GM23338 (cell line): Measurements from ENCODE around the gene EXOC1L. TPM values are rescaled to one million over a fixed set of nuclear protein-coding genes. Genes with fewer than 3 reads are reported as not detected.

ENCODE experiments used
- ATAC-seq: fragments of 200-7000 bp; cut with Tn5 transposase; 3 replicates; pipeline ENCODE4 v1.9.1; 2020
- DNase-seq: peaks from one replicate; pipeline ENCODE4 v3.0.0-alpha.2; 2015; ENCODE audit warnings: low spot score
- H2AFZ ChIP-seq: fragments of 200-600 bp; sonication (generic); 2 replicates; pipeline ENCODE4 v1.8.0; 2016; ENCODE audit warnings: antibody characterized with exemption, mild to moderate bottlenecking, moderate library complexity
- H3F3A ChIP-seq: fragments of 200-600 bp; sonication (generic); replicated peaks from 2 replicates; pipeline ENCODE4 v1.8.0; 2017; ENCODE audit warnings: antibody characterized with exemption, mixed run types, low read depth
- H3K27ac ChIP-seq: fragments of 200-600 bp; sonication (generic); 2 replicates; pipeline ENCODE4 v1.6.1; 2016; ENCODE audit warnings: low read depth
- H3K27me3 ChIP-seq: fragments of 200-600 bp; sonication (generic); 2 replicates; pipeline ENCODE4 v1.8.0; 2016; ENCODE audit warnings: mild to moderate bottlenecking, mixed run types, moderate library complexity; ENCODE audit not compliant: insufficient read depth
- H3K36me3 ChIP-seq: fragments of 200-600 bp; sonication (generic); 2 replicates; pipeline ENCODE4 v1.8.0; 2016; ENCODE audit warnings: mild to moderate bottlenecking; ENCODE audit not compliant: insufficient read depth
- H3K4me1 ChIP-seq: fragments of 200-600 bp; sonication (generic); 2 replicates; pipeline ENCODE4 v1.8.0; 2016; ENCODE audit warnings: mild to moderate bottlenecking, moderate library complexity; ENCODE audit not compliant: insufficient read depth
- H3K4me2 ChIP-seq: fragments of 200-600 bp; sonication (generic); 2 replicates; pipeline ENCODE4 v1.7.1; 2017; ENCODE audit warnings: mixed run types
- H3K4me3 ChIP-seq: fragments of 200-600 bp; sonication (generic); 2 replicates; pipeline ENCODE4 v1.6.1; 2016; ENCODE audit warnings: mixed run types
- H3K79me2 ChIP-seq: fragments of 200-600 bp; sonication (generic); replicated peaks from 2 replicates; pipeline ENCODE4 v1.8.0; 2017; ENCODE audit warnings: mild to moderate bottlenecking; ENCODE audit not compliant: insufficient read depth
- H3K9me2 ChIP-seq: fragments of 200-600 bp; sonication (generic); 2 replicates; pipeline ENCODE4 v1.8.0; 2017; ENCODE audit not compliant: insufficient read depth
- H4K20me1 ChIP-seq: fragments of 200-600 bp; sonication (generic); replicated peaks from 2 replicates; pipeline ENCODE4 v1.8.0; 2017; ENCODE audit warnings: mild to moderate bottlenecking; ENCODE audit not compliant: insufficient read depth
- H3K27ac Mint-ChIP-seq: 2 replicates; pipeline ENCODE4 v1.8.0; 2020; ENCODE audit warnings: inconsistent platforms, mild to moderate bottlenecking, moderate library complexity, mixed read lengths
- H3K27me3 Mint-ChIP-seq: 3 replicates; pipeline ENCODE4 v1.8.0; 2022; ENCODE audit warnings: low read depth, mild to moderate bottlenecking, moderate library complexity, mixed read lengths, inconsistent platforms; ENCODE audit not compliant: insufficient read depth, poor library complexity
- H3K36me3 Mint-ChIP-seq: 3 replicates; pipeline ENCODE4 v1.8.0; 2021; ENCODE audit warnings: low read depth, mild to moderate bottlenecking, inconsistent platforms, moderate library complexity, mixed read lengths
- H3K4me1 Mint-ChIP-seq: 3 replicates; pipeline ENCODE4 v1.8.0; 2020; ENCODE audit warnings: mild to moderate bottlenecking, inconsistent platforms, mixed read lengths
- H3K4me3 Mint-ChIP-seq: 3 replicates; pipeline ENCODE4 v1.8.0; 2021; ENCODE audit warnings: moderate library complexity, mild to moderate bottlenecking, inconsistent platforms, mixed read lengths
- H3K9me3 Mint-ChIP-seq: 3 replicates; pipeline ENCODE4 v1.8.0; 2020; ENCODE audit warnings: moderate library complexity, mild to moderate bottlenecking, inconsistent platforms, mixed read lengths
- CREB1 ChIP-seq: fragments of 250-450 bp; sonication (Bioruptor Pico); IDR thresholded peaks from 2 replicates; pipeline ENCODE4 v1.5.0; 2020; ENCODE audit warnings: low read depth, mild to moderate bottlenecking, moderate library complexity
- CTCF ChIP-seq, 2 experiments: fragments of 200-600 bp in 1 of 2; sonication (generic) in 1 of 2; conservative IDR thresholded peaks; 2 replicates each; pipeline versions ENCODE4 v1.5.1 to v1.6.1; 2016 to 2017; ENCODE audit warnings: antibody characterized with exemption in 2 of 2, low read depth in 2 of 2, mild to moderate bottlenecking in 2 of 2, moderate library complexity in 1 of 2
- ETS1 ChIP-seq: IDR thresholded peaks from 2 replicates; pipeline ENCODE4 v1.6.1; 2016; ENCODE audit warnings: antibody characterized with exemption
- EZH2 ChIP-seq: fragments of 200-600 bp; sonication (generic); IDR thresholded peaks from one replicate; pipeline ENCODE4 v1.8.0; 2017; ENCODE audit warnings: antibody characterized with exemption, mild to moderate bottlenecking, low read depth; ENCODE audit not compliant: unreplicated experiment
- EZH2phosphoT487 ChIP-seq: fragments of 200-600 bp; sonication (generic); IDR thresholded peaks from one replicate; pipeline ENCODE4 v1.8.1; 2018; ENCODE audit warnings: antibody characterized with exemption; ENCODE audit not compliant: unreplicated experiment
- JUNB ChIP-seq: IDR thresholded peaks from one replicate; pipeline ENCODE4 v1.6.1; 2016; ENCODE audit warnings: antibody characterized with exemption; ENCODE audit not compliant: unreplicated experiment
- NANOG ChIP-seq: IDR thresholded peaks from 2 replicates; pipeline ENCODE4 v1.6.1; 2016; ENCODE audit warnings: antibody characterized with exemption, borderline replicate concordance
- POLR2AphosphoS5 ChIP-seq: IDR thresholded peaks from 2 replicates; pipeline ENCODE4 v1.6.1; 2016; ENCODE audit warnings: antibody characterized with exemption, low read depth
- REST ChIP-seq: IDR thresholded peaks from one replicate; pipeline ENCODE4 v1.6.1; 2018; ENCODE audit warnings: antibody characterized with exemption; ENCODE audit not compliant: unreplicated experiment
- STAT1 ChIP-seq: IDR thresholded peaks from one replicate; pipeline ENCODE4 v1.6.1; 2016; ENCODE audit warnings: antibody characterized with exemption; ENCODE audit not compliant: unreplicated experiment
- ZNF114 ChIP-seq: fragments of 250-450 bp; sonication (Bioruptor Pico); IDR thresholded peaks from 2 replicates; pipeline ENCODE4 v1.5.0; 2020; ENCODE audit warnings: mild to moderate bottlenecking, moderate library complexity
- ZNF331 ChIP-seq: fragments of 250-450 bp; sonication (Bioruptor Pico); IDR thresholded peaks from 2 replicates; pipeline ENCODE4 v1.5.0; 2020; ENCODE audit warnings: low read depth, mild to moderate bottlenecking, moderate library complexity
- polyA plus RNA-seq: library from polyadenylated mRNA; unstranded; fragments of >200 nt; fragmentation: Nextera tagmentation; extraction: Ambion mirVana; gene quantifications from 2 replicates; pipeline ENCODE4 v1.2.1, GENCODE V29; 2016
- total RNA-seq: library from RNA; depleted of rRNA; stranded (reverse); fragments of >200 nt; shearing (Covaris generic); gene quantifications from 2 replicates; pipeline ENCODE4 v1.2.3, GENCODE V29; 2014

Gene EXOC1L
- total and polyA plus RNA-seq, 2 experiments from 2014 or later = not detected

GRCh38 chr4:55781341-55781740, 38.2 kb upstream of the EXOC1L start (continued):
- TF ChIP-seq ETS1 (no peak), POLR2AphosphoS5 (no peak)

- no peaks in the 10 kb centered on the region for H3K27me3 Mint-ChIP-seq
- H3K27ac Mint-ChIP-seq = no peak overlapping the region
- Histone ChIP-seq H3K4me3 (no peak overlapping the region), H2AFZ (no peak overlapping the region), H3K27ac (no peak overlapping the region), H3K79me2 (no peaks in the 10 kb centered on the region), H3F3A (no peaks in the 10 kb centered on the region), H3K4me2 (no peak overlapping the region), H4K20me1 (no peaks in the 10 kb centered on the region), H3K9me2 (no peaks in the 10 kb centered on the region), H3K4me1 (no peaks in the 10 kb centered on the region), H3K27me3 (no peaks in the 10 kb centered on the region), H3K36me3 (no peaks in the 10 kb centered on the region)
- H3K4me3 Mint-ChIP-seq = no peak overlapping the region
- ATAC-seq = no peak
- no peak for DNase-seq
- no peaks in the 10 kb centered on the region for H3K9me3 Mint-ChIP-seq
- no peaks in the 10 kb centered on the region for H3K36me3 Mint-ChIP-seq
- H3K4me1 Mint-ChIP-seq = no peaks in the 10 kb centered on the region
- TF ChIP-seq EZH2phosphoT487 (no peak), CREB1 (CRISPR knock-in tag) (no peak), STAT1 (no peak), ZNF114 (CRISPR knock-in tag) (no peak), JUNB (no peak), POLR2AphosphoS5 (no peak), CTCF (conservative IDR thresholded peaks at IDR 0.05; ENCODE audit: low read depth in 2 of 2) (no peak), NANOG (no peak), ZNF331 (no peak), REST (no peak), EZH2 (no peak), ETS1 (no peak)
Measured at GRCh38 chr4:55781812-55782211, 37.8 kb upstream of the EXOC1L start.
